ENCODE results near the gene MAJIN. TPM values are rescaled to one million over a fixed set of nuclear protein-coding genes. Genes with fewer than 3 reads are reported as not detected.

The MAJIN gene
- total RNA-seq, 1 donor from 2014 or later = not detected

DNA sequence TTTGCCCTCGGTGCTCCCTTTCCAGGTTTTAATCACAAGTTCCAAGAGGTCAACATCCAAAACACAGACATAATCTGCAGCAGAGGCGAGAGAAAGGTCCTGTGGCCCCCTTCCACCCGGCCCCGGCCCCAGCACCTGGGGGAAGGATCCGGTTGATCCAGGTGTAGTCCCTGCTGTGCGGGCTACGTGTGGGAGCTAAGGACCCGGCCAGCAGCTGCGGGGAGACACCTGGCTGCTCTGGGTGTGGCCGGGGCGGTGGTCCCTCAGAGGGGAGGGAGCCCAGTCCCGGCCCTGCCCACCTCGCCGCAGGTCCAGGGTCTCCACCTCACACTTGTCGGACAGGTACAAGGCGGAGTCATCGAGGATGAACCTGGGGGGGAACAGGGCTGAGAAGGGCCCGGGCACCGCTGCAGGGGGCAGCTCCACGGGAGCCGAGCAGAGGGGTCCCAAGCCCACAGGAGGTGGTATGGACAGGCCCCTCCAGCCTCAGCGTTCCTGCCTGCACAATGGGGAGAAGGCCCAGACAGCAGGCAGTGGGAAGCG, 68.5 kb downstream of the MAJIN start:
- no peaks in the 10 kb centered on the region for H3K27me3 Mint-ChIP-seq
- no peak overlapping the region for H3K27ac Mint-ChIP-seq
- no peak overlapping the region for H3K4me3 Mint-ChIP-seq
- H3K36me3 Mint-ChIP-seq = peaks cover 8% of the 10 kb centered on the region
- no peak for DNase-seq (ENCODE audit: extremely low spot score, unreplicated experiment)
- H3K4me1 Mint-ChIP-seq (ENCODE audit: unreplicated experiment) = peaks cover 3% of the 10 kb centered on the region
- H3K9me3 Mint-ChIP-seq = no peaks in the 10 kb centered on the region
- TF ChIP-seq, protein P1, sequence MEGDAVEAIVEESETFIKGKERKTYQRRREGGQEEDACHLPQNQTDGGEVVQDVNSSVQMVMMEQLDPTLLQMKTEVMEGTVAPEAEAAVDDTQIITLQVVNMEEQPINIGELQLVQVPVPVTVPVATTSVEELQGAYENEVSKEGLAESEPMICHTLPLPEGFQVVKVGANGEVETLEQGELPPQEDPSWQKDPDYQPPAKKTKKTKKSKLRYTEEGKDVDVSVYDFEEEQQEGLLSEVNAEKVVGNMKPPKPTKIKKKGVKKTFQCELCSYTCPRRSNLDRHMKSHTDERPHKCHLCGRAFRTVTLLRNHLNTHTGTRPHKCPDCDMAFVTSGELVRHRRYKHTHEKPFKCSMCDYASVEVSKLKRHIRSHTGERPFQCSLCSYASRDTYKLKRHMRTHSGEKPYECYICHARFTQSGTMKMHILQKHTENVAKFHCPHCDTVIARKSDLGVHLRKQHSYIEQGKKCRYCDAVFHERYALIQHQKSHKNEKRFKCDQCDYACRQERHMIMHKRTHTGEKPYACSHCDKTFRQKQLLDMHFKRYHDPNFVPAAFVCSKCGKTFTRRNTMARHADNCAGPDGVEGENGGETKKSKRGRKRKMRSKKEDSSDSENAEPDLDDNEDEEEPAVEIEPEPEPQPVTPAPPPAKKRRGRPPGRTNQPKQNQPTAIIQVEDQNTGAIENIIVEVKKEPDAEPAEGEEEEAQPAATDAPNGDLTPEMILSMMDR (conservative IDR thresholded peaks at IDR 0.05) = no peak

DNA sequence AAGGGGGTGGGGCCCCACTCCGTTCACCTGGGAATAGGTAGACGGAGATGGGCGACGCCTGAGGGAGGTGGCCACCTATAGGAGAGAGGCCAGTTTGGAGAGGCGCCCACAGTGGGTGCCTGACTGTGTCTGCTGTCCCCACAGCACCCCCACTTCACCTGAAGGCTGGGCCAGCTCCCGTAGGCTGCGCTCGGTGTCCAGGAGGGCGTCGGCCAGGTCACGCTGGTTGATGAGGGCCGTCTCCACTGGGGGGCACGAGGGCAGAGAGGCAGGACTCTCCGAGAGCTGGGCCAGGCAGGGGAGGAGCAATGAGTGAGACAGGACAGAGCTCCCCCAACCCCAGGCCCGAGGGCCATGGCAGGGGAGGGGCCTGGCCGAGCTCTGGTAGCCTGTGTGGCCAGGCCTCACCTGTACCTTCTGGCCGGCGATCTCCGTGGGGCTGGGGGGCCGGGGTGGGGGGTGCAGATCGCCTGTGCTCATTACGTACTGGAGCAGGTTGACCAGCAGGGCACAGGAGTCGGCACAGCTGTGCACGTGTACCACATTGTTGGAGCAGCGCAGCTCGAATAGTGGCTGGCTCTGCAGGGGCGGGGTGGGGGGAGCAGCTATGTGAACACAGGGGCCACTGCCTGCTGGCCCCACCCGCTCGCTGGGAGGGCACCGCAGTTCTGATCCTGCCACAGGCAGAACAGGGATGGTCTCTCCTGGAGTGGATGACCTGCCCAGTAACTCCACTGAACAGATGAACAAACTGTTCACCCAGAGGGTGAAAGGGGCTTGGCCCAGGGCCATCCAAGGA, 69.6 kb downstream of the MAJIN start:
- no peak for DNase-seq (ENCODE audit: extremely low spot score, unreplicated experiment)
- Mint-ChIP-seq H3K4me3 (no peak overlapping the region), H3K36me3 (peaks cover 3% of the 10 kb centered on the region), H3K27ac (no peak overlapping the region), H3K27me3 (no peaks in the 10 kb centered on the region), H3K4me1 (ENCODE audit: unreplicated experiment) (peaks cover 3% of the 10 kb centered on the region), H3K9me3 (no peaks in the 10 kb centered on the region)
- TF ChIP-seq, protein P1 (conservative IDR thresholded peaks at IDR 0.05) = no peak

DNA sequence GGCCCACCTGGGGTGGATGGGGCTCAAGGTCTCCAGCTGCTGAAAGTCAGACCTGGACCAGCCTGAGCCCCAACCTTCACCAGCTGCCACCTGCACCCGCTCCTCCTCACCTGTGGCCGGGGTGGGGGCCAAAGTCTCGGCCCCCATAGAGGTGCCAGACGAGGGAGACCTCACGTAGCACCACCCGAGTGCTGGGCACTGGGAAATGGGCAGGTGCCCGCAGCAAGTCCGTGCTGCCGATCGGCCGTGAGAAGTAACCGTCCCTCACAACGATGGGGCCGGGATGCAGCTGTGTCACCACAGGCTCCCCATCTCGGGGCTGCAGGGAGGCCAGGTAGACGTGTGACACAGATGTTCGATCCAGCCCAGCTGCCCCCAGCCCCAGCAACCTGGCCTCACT, 71.1 kb downstream of the MAJIN start:
- H3K4me1 Mint-ChIP-seq (ENCODE audit: unreplicated experiment) = peaks cover 3% of the 10 kb centered on the region
- no peak overlapping the region for H3K27ac Mint-ChIP-seq
- H3K9me3 Mint-ChIP-seq = no peaks in the 10 kb centered on the region
- H3K27me3 Mint-ChIP-seq = no peaks in the 10 kb centered on the region
- H3K4me3 Mint-ChIP-seq = no peak overlapping the region
- TF ChIP-seq, protein P1 (conservative IDR thresholded peaks at IDR 0.05) = no peak
- peaks cover 3% of the 10 kb centered on the region for H3K36me3 Mint-ChIP-seq
- DNase-seq (ENCODE audit: extremely low spot score, unreplicated experiment) = no peak

DNA sequence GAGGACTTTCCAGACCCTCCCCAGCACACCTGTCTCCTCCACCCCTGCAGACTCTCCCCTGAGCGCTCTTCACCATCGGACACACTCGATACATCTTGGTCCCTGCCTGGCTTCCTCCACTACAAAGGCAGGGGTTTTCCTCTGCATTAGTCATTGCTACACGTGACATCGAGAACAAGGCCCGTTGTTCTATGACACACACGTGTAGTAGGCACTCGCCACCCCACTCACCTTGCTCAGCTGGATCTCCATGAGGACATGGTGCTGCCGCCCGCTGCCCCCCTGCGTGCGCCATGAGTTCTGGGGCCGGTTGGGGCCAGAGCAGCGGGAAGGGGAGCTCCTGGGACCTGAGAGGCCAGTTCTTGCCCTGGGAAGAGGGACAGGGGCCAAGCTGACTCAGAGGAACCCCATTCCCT, 71.6 kb downstream of the MAJIN start:
- Mint-ChIP-seq H3K4me3 (no peak overlapping the region), H3K4me1 (ENCODE audit: unreplicated experiment) (peaks cover 3% of the 10 kb centered on the region), H3K9me3 (no peaks in the 10 kb centered on the region), H3K27me3 (no peaks in the 10 kb centered on the region), H3K27ac (no peak overlapping the region), H3K36me3 (peaks cover 3% of the 10 kb centered on the region)
- DNase-seq (ENCODE audit: extremely low spot score, unreplicated experiment) = no peak
- TF ChIP-seq, protein P1 (conservative IDR thresholded peaks at IDR 0.05) = no peak

DNA sequence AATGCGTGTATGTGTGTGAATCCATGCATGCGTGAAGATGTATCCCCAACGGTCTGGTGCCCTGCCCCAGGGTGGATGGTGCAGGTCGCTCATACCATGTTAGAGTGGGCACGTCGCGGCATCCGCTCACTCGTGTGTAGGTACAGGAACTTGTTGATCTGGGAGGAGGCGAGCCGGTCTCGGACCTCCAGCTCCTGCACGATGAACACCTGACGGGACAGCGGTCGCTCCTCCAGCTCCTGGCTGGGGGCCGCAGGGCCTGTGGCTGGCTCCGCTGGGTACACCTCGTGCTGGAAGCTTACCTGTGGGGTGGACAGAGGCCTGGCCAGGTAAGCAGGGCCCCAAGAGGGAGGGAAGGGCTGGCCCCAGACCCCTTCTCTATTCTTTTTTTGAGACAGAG, 73.4 kb downstream of the MAJIN start:
- TF ChIP-seq, protein P1 (conservative IDR thresholded peaks at IDR 0.05) = no peak
- Mint-ChIP-seq H3K27ac (no peak overlapping the region), H3K27me3 (no peaks in the 10 kb centered on the region), H3K4me1 (ENCODE audit: unreplicated experiment) (peaks cover 7% of the 10 kb centered on the region), H3K4me3 (no peak overlapping the region), H3K9me3 (no peaks in the 10 kb centered on the region), H3K36me3 (peaks cover 3% of the 10 kb centered on the region)
- no peak for DNase-seq (ENCODE audit: extremely low spot score, unreplicated experiment)

All from type B pancreatic cell (in vitro differentiated cells).